Glutamatergic neuron (in vitro differentiated cells): ENCODE data around the gene ATP9A. TPM values are rescaled to one million over a fixed set of nuclear protein-coding genes. Genes with fewer than 3 reads are reported as not detected.

Experiments used
- DNase-seq: peaks from one replicate; pipeline ENCODE4 v3.0.0; 2022
- H3K27ac Mint-ChIP-seq: one replicate; pipeline ENCODE4 v1.8.0; 2020; ENCODE audit warnings: mild to moderate bottlenecking, mixed read lengths, inconsistent platforms; ENCODE audit not compliant: unreplicated experiment
- H3K27me3 Mint-ChIP-seq: one replicate; pipeline ENCODE4 v1.8.0; 2020; ENCODE audit warnings: mild to moderate bottlenecking, moderate library complexity, mixed read lengths, inconsistent platforms; ENCODE audit not compliant: unreplicated experiment
- H3K36me3 Mint-ChIP-seq: one replicate; pipeline ENCODE4 v1.8.0; 2020; ENCODE audit warnings: mild to moderate bottlenecking, mixed read lengths, inconsistent platforms; ENCODE audit not compliant: unreplicated experiment
- H3K4me1 Mint-ChIP-seq: one replicate; pipeline ENCODE4 v1.8.0; 2020; ENCODE audit warnings: mild to moderate bottlenecking, low read depth, mixed read lengths, inconsistent platforms; ENCODE audit not compliant: unreplicated experiment
- H3K4me3 Mint-ChIP-seq: one replicate; pipeline ENCODE4 v1.8.0; 2020; ENCODE audit warnings: mild to moderate bottlenecking, mixed read lengths, inconsistent platforms; ENCODE audit not compliant: unreplicated experiment
- H3K9me3 Mint-ChIP-seq: one replicate; pipeline ENCODE4 v1.8.0; 2020; ENCODE audit warnings: mild to moderate bottlenecking, moderate library complexity, mixed read lengths, inconsistent platforms; ENCODE audit not compliant: unreplicated experiment
- total RNA-seq: library from RNA; stranded (reverse); fragmentation: NEBNext Ultra II Directional; extraction: Animal tissue kit (Norgen Biotek cat#: 25700); gene quantifications from one replicate; pipeline ENCODE4 v1.2.1, GENCODE V29; 2021; ENCODE audit not compliant: unreplicated experiment
- TF ChIP-seq, protein P1 (sequence below): fragments of 200-600 bp; sonication (generic); IDR thresholded peaks from one replicate; pipeline ENCODE4 v1.5.0; 2021; ENCODE audit not compliant: partially characterized antibody, unreplicated experiment

ATP9A gene
- total RNA-seq, 1 donor from 2014 or later: 66.1 TPM

DNA sequence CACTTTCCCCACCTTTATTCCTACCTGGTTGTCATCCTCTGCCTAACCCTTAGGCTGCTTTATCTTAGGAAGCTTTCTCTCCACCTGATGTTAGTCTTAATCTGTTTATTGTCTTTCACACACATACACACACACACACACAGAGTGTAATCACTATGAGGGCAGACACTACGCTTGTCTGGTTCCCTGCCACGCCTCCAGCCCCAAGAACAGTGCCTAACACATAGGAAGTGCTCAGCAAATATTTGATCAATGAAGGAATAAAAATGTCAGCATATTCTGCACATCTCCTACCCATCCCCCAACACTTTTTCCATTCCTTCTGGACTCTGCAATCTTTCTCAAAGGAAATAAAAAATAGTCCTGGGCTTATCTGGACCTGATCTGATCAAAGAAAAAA lies 174.6 kb downstream of the ATP9A start:
- H3K27ac Mint-ChIP-seq: no peak overlapping the region
- H3K36me3 Mint-ChIP-seq: no peaks in the 10 kb centered on the region
- peaks cover 2% of the 10 kb centered on the region for H3K9me3 Mint-ChIP-seq
- H3K27me3 Mint-ChIP-seq: peaks cover 2% of the 10 kb centered on the region
- DNase-seq: no peak
- TF ChIP-seq, protein P1, sequence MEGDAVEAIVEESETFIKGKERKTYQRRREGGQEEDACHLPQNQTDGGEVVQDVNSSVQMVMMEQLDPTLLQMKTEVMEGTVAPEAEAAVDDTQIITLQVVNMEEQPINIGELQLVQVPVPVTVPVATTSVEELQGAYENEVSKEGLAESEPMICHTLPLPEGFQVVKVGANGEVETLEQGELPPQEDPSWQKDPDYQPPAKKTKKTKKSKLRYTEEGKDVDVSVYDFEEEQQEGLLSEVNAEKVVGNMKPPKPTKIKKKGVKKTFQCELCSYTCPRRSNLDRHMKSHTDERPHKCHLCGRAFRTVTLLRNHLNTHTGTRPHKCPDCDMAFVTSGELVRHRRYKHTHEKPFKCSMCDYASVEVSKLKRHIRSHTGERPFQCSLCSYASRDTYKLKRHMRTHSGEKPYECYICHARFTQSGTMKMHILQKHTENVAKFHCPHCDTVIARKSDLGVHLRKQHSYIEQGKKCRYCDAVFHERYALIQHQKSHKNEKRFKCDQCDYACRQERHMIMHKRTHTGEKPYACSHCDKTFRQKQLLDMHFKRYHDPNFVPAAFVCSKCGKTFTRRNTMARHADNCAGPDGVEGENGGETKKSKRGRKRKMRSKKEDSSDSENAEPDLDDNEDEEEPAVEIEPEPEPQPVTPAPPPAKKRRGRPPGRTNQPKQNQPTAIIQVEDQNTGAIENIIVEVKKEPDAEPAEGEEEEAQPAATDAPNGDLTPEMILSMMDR: no peak
- H3K4me1 Mint-ChIP-seq: peaks cover 5% of the 10 kb centered on the region
- H3K4me3 Mint-ChIP-seq: no peak overlapping the region

GRCh38 chr20:51592564-51592963 lies 175.6 kb downstream of the ATP9A start:
- no peak overlapping the region for H3K4me3 Mint-ChIP-seq
- DNase-seq: no peak
- peaks cover 2% of the 10 kb centered on the region for H3K9me3 Mint-ChIP-seq
- no peaks in the 10 kb centered on the region for H3K36me3 Mint-ChIP-seq
- H3K27ac Mint-ChIP-seq: no peak overlapping the region
- H3K4me1 Mint-ChIP-seq: peaks cover 3% of the 10 kb centered on the region
- H3K27me3 Mint-ChIP-seq: peaks cover 2% of the 10 kb centered on the region
- TF ChIP-seq, protein P1: no peak

GRCh38 chr20:51591871-51592270 lies 176.3 kb downstream of the ATP9A start:
- H3K4me3 Mint-ChIP-seq: no peak overlapping the region
- no peaks in the 10 kb centered on the region for H3K36me3 Mint-ChIP-seq
- no peak for DNase-seq
- peaks cover 3% of the 10 kb centered on the region for H3K4me1 Mint-ChIP-seq
- TF ChIP-seq, protein P1: no peak
- peaks cover 2% of the 10 kb centered on the region for H3K27me3 Mint-ChIP-seq
- no peak overlapping the region for H3K27ac Mint-ChIP-seq
- H3K9me3 Mint-ChIP-seq: peaks cover 2% of the 10 kb centered on the region

DNA sequence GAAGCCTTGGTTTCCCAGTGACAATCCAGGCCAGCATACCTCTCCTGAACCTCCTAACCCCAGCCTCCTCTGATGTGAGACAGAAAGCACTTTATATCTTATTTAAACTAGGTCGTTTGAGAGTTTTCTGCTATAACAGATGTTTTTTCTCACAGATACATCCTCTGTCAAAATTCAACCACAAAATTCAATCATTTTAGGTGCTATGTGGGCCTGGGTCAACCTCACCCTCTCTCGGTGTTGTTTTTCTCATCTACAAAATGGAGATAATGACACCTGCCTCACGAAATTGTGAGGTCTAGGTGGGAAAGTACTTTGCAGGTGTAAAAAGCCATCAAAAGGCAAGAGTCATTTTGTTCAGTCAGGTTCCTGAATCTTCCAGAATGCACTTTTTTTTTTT lies 179.4 kb downstream of the ATP9A start:
- Mint-ChIP-seq H3K27ac (no peak overlapping the region), H3K9me3 (peaks cover 2% of the 10 kb centered on the region)

GRCh38 chr20:51587145-51587544 lies 181.0 kb downstream of the ATP9A start:
- Mint-ChIP-seq H3K4me3 (no peak overlapping the region), H3K9me3 (no peaks in the 10 kb centered on the region), H3K27ac (no peak overlapping the region), H3K36me3 (peaks cover 4% of the 10 kb centered on the region), H3K4me1 (no peaks in the 10 kb centered on the region), H3K27me3 (peaks cover 3% of the 10 kb centered on the region)
- TF ChIP-seq, protein P1: no peak
- DNase-seq: no peak

More for the DNA sequence above, 179.4 kb downstream of the ATP9A start:
- Mint-ChIP-seq H3K27me3 (peaks cover 2% of the 10 kb centered on the region), H3K4me3 (no peak overlapping the region), H3K4me1 (no peaks in the 10 kb centered on the region), H3K36me3 (peaks cover 4% of the 10 kb centered on the region)
- TF ChIP-seq, protein P1: no peak
- no peak for DNase-seq
